Tibial nerve (tissue), 4 donors: ENCODE data around the gene SCN8A.

Experiments
- CTCF ChIP-seq, 5 experiments: fragments of 200-600 bp in 3 of 5; fragments of 450-650 bp in 2 of 5; sonication (generic) in 3 of 5; IDR thresholded peaks; one replicate each; pipeline ENCODE4 v1.5.1; 2016 to 2019; ENCODE audit warnings: antibody characterized with exemption in 5 of 5, mild to moderate bottlenecking in 3 of 5, moderate library complexity in 2 of 5
- EP300 ChIP-seq, 2 donors: sonication (generic); formaldehyde crosslinking; IDR thresholded peaks; one replicate each; pipeline ENCODE4 v1.6.1; 2017; ENCODE audit warnings: antibody characterized with exemption in 2 of 2, mild to moderate bottlenecking in 1 of 2
- POLR2A ChIP-seq, 2 donors: fragments of 450-650 bp; IDR thresholded peaks; one replicate each; pipeline ENCODE4 v1.6.1; 2017; ENCODE audit warnings: antibody characterized with exemption in 2 of 2, mild to moderate bottlenecking in 2 of 2, moderate library complexity in 2 of 2

GRCh38 chr12:51818566-51819300 is 227.7 kb downstream of the SCN8A start:
- no peak for TF ChIP-seq POLR2A (IDR thresholded peaks at IDR 0.05)
- no peak for TF ChIP-seq EP300 (IDR thresholded peaks at IDR 0.05)
- TF ChIP-seq CTCF (IDR thresholded peaks at IDR 0.05): no peak
